Caco-2 (cell line): ENCODE measurements around the gene WDR20. TPM values are rescaled to one million over a fixed set of nuclear protein-coding genes. Genes with fewer than 3 reads are reported as not detected.
"Not testable (repeated sequence)": the region's sequence is repeated elsewhere in the genome, so short reads cannot be mapped to it uniquely, and the experiment has no call there.

ENCODE experiments used
- BruUV-seq: library from RNA; stranded (reverse); fragments of 400-500 nt; replicated peaks from 2 replicates; lab custom pipeline; 2021; lab: Mats Ljungman, UMichigan
- CTCF ChIA-PET: fragments of 300-600 bp; sonication (Branson Sonifier 250); formaldehyde crosslinking; loops from one replicate; lab custom pipeline; 2022; ENCODE audit warnings: antibody characterized with exemption; lab: Charles Lee
- POLR2A ChIA-PET: fragments of 300-600 bp; sonication (Branson Sonifier 250); formaldehyde crosslinking; loops from one replicate; lab custom pipeline; 2022; ENCODE audit warnings: antibody characterized with exemption; lab: Charles Lee
- DNase-seq, 2 experiments: peaks; one replicate each; pipeline versions ENCODE4 v3.0.0 to v3.0.0-alpha.2; 2020 to 2022
- H3K27me3 ChIP-seq: replicated peaks from 2 replicates; pipeline ENCODE4 v1.6.0; 2011; ENCODE audit warnings: low read length; ENCODE audit not compliant: control insufficient read depth, insufficient read depth
- H3K36me3 ChIP-seq: 2 replicates; pipeline ENCODE4 v1.5.1; 2011; ENCODE audit warnings: low read length; ENCODE audit not compliant: control insufficient read depth, insufficient read depth
- H3K4me1 ChIP-seq: fragments of 250-450 bp; sonication (Bioruptor Pico); 2 replicates; pipeline ENCODE4 v1.5.1; 2020; ENCODE audit warnings: mild to moderate bottlenecking
- H3K4me3 ChIP-seq: 2 replicates; pipeline ENCODE4 v1.5.1; 2011; ENCODE audit warnings: low read depth, mild to moderate bottlenecking, control low read depth, low read length
- H3K9me3 ChIP-seq: fragments of 250-450 bp; sonication (Bioruptor Pico); 2 replicates; pipeline ENCODE4 v1.5.1; 2020; ENCODE audit warnings: mild to moderate bottlenecking, moderate library complexity
- H3K27ac Mint-ChIP-seq: one replicate; pipeline ENCODE4 v1.8.0; 2022; ENCODE audit warnings: mixed read lengths; ENCODE audit not compliant: unreplicated experiment
- H3K27me3 Mint-ChIP-seq: one replicate; pipeline ENCODE4 v1.8.0; 2022; ENCODE audit warnings: mixed read lengths; ENCODE audit not compliant: insufficient read depth, unreplicated experiment
- H3K36me3 Mint-ChIP-seq: one replicate; pipeline ENCODE4 v1.8.0; 2022; ENCODE audit warnings: mild to moderate bottlenecking, mixed read lengths; ENCODE audit not compliant: insufficient read depth, unreplicated experiment
- H3K4me1 Mint-ChIP-seq: one replicate; pipeline ENCODE4 v1.8.0; 2022; ENCODE audit warnings: low read depth, mixed read lengths; ENCODE audit not compliant: unreplicated experiment
- H3K4me3 Mint-ChIP-seq: one replicate; pipeline ENCODE4 v1.8.0; 2022; ENCODE audit warnings: mild to moderate bottlenecking, moderate library complexity, mixed read lengths; ENCODE audit not compliant: unreplicated experiment
- H3K9me3 Mint-ChIP-seq: one replicate; pipeline ENCODE4 v1.8.0; 2022; ENCODE audit warnings: mixed read lengths; ENCODE audit not compliant: unreplicated experiment
- CTCF ChIP-seq, 2 experiments: fragments of 200-600 bp in 1 of 2; IDR thresholded peaks; 1 replicate in 1 of 2; 2 replicates in 1 of 2; pipeline versions ENCODE4 v1.5.1 to v1.8.0; 2011 to 2022; ENCODE audit warnings: antibody characterized with exemption in 1 of 2, control low read depth in 1 of 2, inconsistent platforms in 1 of 2, low read depth in 1 of 2, low read length in 1 of 2, mild to moderate bottlenecking in 1 of 2, moderate library complexity in 1 of 2; ENCODE audit not compliant: insufficient read depth in 1 of 2, severe bottlenecking in 1 of 2, unreplicated experiment in 1 of 2
- intact Hi-C: fragments of 100-400 bp; cut with micrococcal nuclease; formaldehyde crosslinking; loops from one replicate; pipeline ENCODE4 v1.10.0; 2022; ENCODE audit not compliant: unreplicated experiment
- total RNA-seq: library from RNA; stranded (reverse); gene quantifications from 2 replicates; pipeline ENCODE4 v1.2.3, GENCODE V29; 2022

The WDR20 gene
- total RNA-seq, 1 experiment from 2014 or later: 32.5 TPM

GRCh38 chr14:102135456-102135855 lies 4.2 kb upstream of the WDR20 start:
- H3K4me1 ChIP-seq, H3K4me3 ChIP-seq, BruUV-seq, H3K9me3 Mint-ChIP-seq, H3K4me1 Mint-ChIP-seq, POLR2A ChIA-PET, H3K27me3 ChIP-seq, H3K9me3 ChIP-seq, H3K36me3 ChIP-seq, CTCF ChIA-PET, H3K27me3 Mint-ChIP-seq, H3K27ac Mint-ChIP-seq, DNase-seq, H3K4me3 Mint-ChIP-seq: not testable (repeated sequence)
- intact Hi-C loops: loop anchor here (5.0 kb wide), 1 partner anchor 182 kb away; the partner anchor contains the start of gene ZNF839
- peaks cover 16% of the 10 kb centered on the region for H3K36me3 Mint-ChIP-seq

GRCh38 chr14:102138535-102138934 lies 1.2 kb upstream of the WDR20 start:
- H3K9me3 Mint-ChIP-seq: no peaks in the 10 kb centered on the region
- intact Hi-C loops: loop anchor here (5.0 kb wide), 1 partner anchor 179 kb away; the partner anchor contains the start of gene ZNF839
- TF ChIP-seq CTCF (IDR thresholded peaks at IDR 0.05; ENCODE audit: insufficient read depth in 1 of 2, low read depth in 1 of 2, low read length in 1 of 2, severe bottlenecking in 1 of 2, unreplicated experiment in 1 of 2): no peak
- Histone ChIP-seq H3K4me3 (peak overlapping the region; percentile 96), H3K4me1 (peaks cover 6% of the 10 kb centered on the region; the same call in 1 of the 2 replicates), H3K36me3 (no peaks in the 10 kb centered on the region), H3K27me3 (no peaks in the 10 kb centered on the region), H3K9me3 (no peaks in the 10 kb centered on the region)
- H3K27ac Mint-ChIP-seq: peak overlapping the region; percentile 91
- DNase-seq: no peak
- H3K27me3 Mint-ChIP-seq: no peaks in the 10 kb centered on the region
- H3K4me1 Mint-ChIP-seq: peaks cover 11% of the 10 kb centered on the region
- peak overlapping the region; percentile 98 for H3K4me3 Mint-ChIP-seq
- ChIA-PET CTCF (interaction anchor here (1.1 kb wide), 1 partner anchor 43 kb away, joined by 3 read pairs; no protein-coding TSS in a partner anchor), POLR2A (interaction anchor here (0.6 kb wide), 3 partner anchors 22 to 386 kb away, joined by 4 to 7 read pairs (median 6); no protein-coding TSS in a partner anchor)
- BruUV-seq: no TSS peak
- H3K36me3 Mint-ChIP-seq: peaks cover 18% of the 10 kb centered on the region

- Mint-ChIP-seq H3K4me1 (peaks cover 11% of the 10 kb centered on the region), H3K4me3 (peak overlapping the region; percentile 98), H3K9me3 (no peaks in the 10 kb centered on the region), H3K27ac (peak overlapping the region; percentile 91), H3K36me3 (peaks cover 14% of the 10 kb centered on the region), H3K27me3 (no peaks in the 10 kb centered on the region)
- peak overlapping the region; percentile 96 for H3K4me3 ChIP-seq
- no peak for DNase-seq
- CTCF ChIA-PET: interaction anchor here (1.1 kb wide), 1 partner anchor 43 kb away, joined by 3 read pairs; no protein-coding TSS in a partner anchor
- no peaks in the 10 kb centered on the region for H3K36me3 ChIP-seq
- H3K4me1 ChIP-seq: peaks cover 6% of the 10 kb centered on the region; the same call in 1 of the 2 replicates
- POLR2A ChIA-PET: interaction anchor here (0.5 to 0.6 kb wide), 5 partner anchors 21 to 385 kb away, joined by 3 to 7 read pairs (median 5); no protein-coding TSS in a partner anchor
- BruUV-seq: no TSS peak
- intact Hi-C loops: loop anchor here (1.0 to 5.0 kb wide), 2 partner anchors 42 to 178 kb away; partner anchors contain the start of gene ZNF839
- H3K27me3 ChIP-seq: no peaks in the 10 kb centered on the region
- H3K9me3 ChIP-seq: no peaks in the 10 kb centered on the region
- TF ChIP-seq CTCF (IDR thresholded peaks at IDR 0.05; ENCODE audit: insufficient read depth in 1 of 2, low read depth in 1 of 2, low read length in 1 of 2, severe bottlenecking in 1 of 2, unreplicated experiment in 1 of 2): no peak
Observed at GRCh38 chr14:102138961-102139285, 774 bp upstream of the WDR20 start.
